CD4-positive, alpha-beta memory T cell (primary cell): ENCODE results near the gene BBS5. TPM values are rescaled to one million over a fixed set of nuclear protein-coding genes. Genes with fewer than 3 reads are reported as not detected.

Experiments used
- CTCF ChIA-PET: fragments of 350-600 bp; sonication (Branson Sonifier 250); formaldehyde crosslinking; loops from one replicate; lab custom pipeline; 2021; ENCODE audit warnings: inconsistent platforms; ENCODE audit not compliant: partially characterized antibody; lab: Charles Lee
- POLR2A ChIA-PET: fragments of 350-600 bp; sonication (Branson Sonifier 250); formaldehyde crosslinking; loops from one replicate; lab custom pipeline; 2021; ENCODE audit not compliant: partially characterized antibody; lab: Charles Lee
- DNase-seq, 5 donors: peaks; one replicate each; pipeline versions ENCODE4 v3.0.0 to v3.0.0-alpha.2; 2020 to 2022; ENCODE audit warnings: mixed read lengths in 1 of 5
- H3K27ac ChIP-seq: one replicate; pipeline ENCODE4 v1.7.0; 2013; ENCODE audit warnings: low read depth, low read length
- H3K27me3 ChIP-seq: 2 replicates; pipeline ENCODE4 v1.7.0; 2013; ENCODE audit warnings: mild to moderate bottlenecking, low read length, moderate library complexity; ENCODE audit not compliant: insufficient read depth
- H3K36me3 ChIP-seq: 2 replicates; pipeline ENCODE4 v1.7.0; 2013; ENCODE audit warnings: mild to moderate bottlenecking, low read length, moderate library complexity; ENCODE audit not compliant: insufficient read depth
- H3K4me1 ChIP-seq: 2 replicates; pipeline ENCODE4 v1.7.0; 2013; ENCODE audit warnings: mild to moderate bottlenecking, low read length, moderate library complexity; ENCODE audit not compliant: insufficient read depth
- H3K4me3 ChIP-seq, 2 donors: one replicate each; pipeline ENCODE4 v1.7.0; 2013; ENCODE audit warnings: low read length in 2 of 2, mild to moderate bottlenecking in 1 of 2
- H3K9me3 ChIP-seq, 2 donors: one replicate each; pipeline ENCODE4 v1.7.0; 2013; ENCODE audit warnings: low read length in 2 of 2, control low read depth in 1 of 2; ENCODE audit not compliant: control insufficient read depth in 1 of 2
- H3K27ac Mint-ChIP-seq, 7 donors: one replicate each; pipeline ENCODE4 v1.8.0; 2020 to 2021; ENCODE audit warnings: mixed read lengths in 7 of 7, mild to moderate bottlenecking in 6 of 7, inconsistent platforms in 3 of 7, moderate library complexity in 3 of 7
- H3K27me3 Mint-ChIP-seq, 2 donors: one replicate each; pipeline ENCODE4 v1.8.0; 2020 to 2021; ENCODE audit warnings: mixed read lengths in 2 of 2
- H3K36me3 Mint-ChIP-seq, 2 donors: one replicate each; pipeline ENCODE4 v1.8.0; 2020 to 2021; ENCODE audit warnings: mixed read lengths in 2 of 2, inconsistent platforms in 1 of 2, mild to moderate bottlenecking in 1 of 2
- H3K4me1 Mint-ChIP-seq, 4 donors: one replicate each; pipeline ENCODE4 v1.8.0; 2020 to 2021; ENCODE audit warnings: mixed read lengths in 4 of 4, mild to moderate bottlenecking in 1 of 4
- H3K4me3 Mint-ChIP-seq, 8 donors: one replicate each; pipeline ENCODE4 v1.8.0; 2020 to 2021; ENCODE audit warnings: mixed read lengths in 8 of 8, mild to moderate bottlenecking in 7 of 8, moderate library complexity in 6 of 8, inconsistent platforms in 3 of 8
- H3K9me3 Mint-ChIP-seq, 8 donors: one replicate each; pipeline ENCODE4 v1.8.0; 2020 to 2021; ENCODE audit warnings: mixed read lengths in 8 of 8, mild to moderate bottlenecking in 5 of 8, inconsistent platforms in 3 of 8, moderate library complexity in 1 of 8
- intact Hi-C: fragments of 100-400 bp; cut with micrococcal nuclease; formaldehyde crosslinking; loops from one replicate; pipeline ENCODE4 v1.15.1; 2023
- polyA plus RNA-seq, 2 donors: library from polyadenylated mRNA; unstranded; fragments of 300-500 nt; fragmentation: Illumina TruSeq; gene quantifications; one replicate each; pipeline ENCODE4 v1.2.3, GENCODE V29; 2021
- total RNA-seq, 2 experiments: library from RNA; stranded (reverse); gene quantifications; one replicate each; pipeline ENCODE4 v1.2.3, GENCODE V29; 2021

BBS5 gene
- total and polyA plus RNA-seq, 4 experiments from 2014 or later: 0.45 to 1.8 (median 1.4) TPM

DNA sequence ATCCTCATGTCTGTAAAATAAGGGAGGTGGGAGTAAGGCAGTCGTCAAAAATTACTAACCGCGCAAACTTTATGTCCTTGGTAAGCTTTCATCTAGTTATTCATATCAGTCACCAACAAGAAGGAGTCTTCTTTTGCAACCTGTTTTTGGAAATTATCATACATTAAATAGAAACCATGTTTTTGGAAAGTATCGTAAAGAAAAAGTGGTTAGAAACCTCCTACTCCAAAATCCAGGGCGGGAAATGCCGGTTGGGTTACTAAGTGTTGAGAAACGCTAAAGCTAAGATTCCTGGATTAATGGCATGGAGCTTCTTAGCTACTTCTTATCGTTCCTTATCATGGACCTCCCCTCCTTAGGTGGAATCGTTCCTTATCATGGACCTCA, 778 bp downstream of the BBS5 start:
- peak overlapping the region; percentile 92 to 95 (median 94) for H3K4me3 Mint-ChIP-seq
- intact Hi-C loops: no loop called here
- ChIA-PET POLR2A (interaction anchor here (1.2 to 1.7 kb wide), 2 partner anchors 16 to 93 kb away, joined by 3 to 6 read pairs; no protein-coding TSS in a partner anchor), CTCF (interaction anchor here (0.7 to 3.9 kb wide), 10 partner anchors 8 to 512 kb away, joined by 3 to 19 read pairs (median 4); partner anchors contain the start of gene METTL5)
- H3K4me1 Mint-ChIP-seq: peaks cover 6 to 21% (median 16%) of the 10 kb centered on the region in 4 donors
- Histone ChIP-seq H3K36me3 (no peaks in the 10 kb centered on the region), H3K27ac (peak overlapping the region; percentile 29), H3K27me3 (no peaks in the 10 kb centered on the region), H3K4me3 (peak overlapping the region; percentile 75 to 85), H3K4me1 (peaks cover 13% of the 10 kb centered on the region), H3K9me3 (no peaks in the 10 kb centered on the region)
- H3K27me3 Mint-ChIP-seq: no peaks in the 10 kb centered on the region
- no peaks in the 10 kb centered on the region for H3K9me3 Mint-ChIP-seq
- H3K27ac Mint-ChIP-seq: peak overlapping the region in 5 of 7 donors; percentile 42 to 89 (median 66)
- DNase-seq: no peak
- peaks cover 6 to 7% of the 10 kb centered on the region in 2 donors for H3K36me3 Mint-ChIP-seq

- Histone ChIP-seq H3K36me3 (no peaks in the 10 kb centered on the region), H3K27me3 (no peaks in the 10 kb centered on the region), H3K4me1 (no peaks in the 10 kb centered on the region), H3K9me3 (no peaks in the 10 kb centered on the region), H3K27ac (no peak overlapping the region), H3K4me3 (no peak overlapping the region)
- Mint-ChIP-seq H3K27ac (no peak overlapping the region), H3K4me3 (no peak overlapping the region), H3K27me3 (no peaks in the 10 kb centered on the region), H3K36me3 (peaks cover 9 to 18% of the 10 kb centered on the region in 2 donors), H3K9me3 (no peaks in the 10 kb centered on the region), H3K4me1 (peaks cover 0 to 3% (median 0%) of the 10 kb centered on the region in 4 donors)
- ChIA-PET POLR2A (no interaction called here), CTCF (no interaction called here)
- no peak for DNase-seq
- intact Hi-C loops: no loop called here
These were observed 6.4 kb downstream of the BBS5 start for GRCh38 chr2:169485650-169486138.

GRCh38 chr2:169486487-169486886, 7.2 kb downstream of the BBS5 start:
- H3K36me3 Mint-ChIP-seq: peaks cover 11 to 19% of the 10 kb centered on the region in 2 donors
- peaks cover 0 to 1% (median 0%) of the 10 kb centered on the region in 4 donors for H3K4me1 Mint-ChIP-seq
- CTCF ChIA-PET: no interaction called here
- intact Hi-C loops: no loop called here
- Histone ChIP-seq H3K27me3 (no peaks in the 10 kb centered on the region), H3K4me1 (no peaks in the 10 kb centered on the region), H3K4me3 (no peak overlapping the region), H3K36me3 (no peaks in the 10 kb centered on the region), H3K9me3 (no peaks in the 10 kb centered on the region), H3K27ac (no peak overlapping the region)
- DNase-seq: no peak
- H3K9me3 Mint-ChIP-seq: no peaks in the 10 kb centered on the region
- no peak overlapping the region for H3K27ac Mint-ChIP-seq
- H3K4me3 Mint-ChIP-seq: no peak overlapping the region
- POLR2A ChIA-PET: interaction anchor here (0.6 kb wide), 1 partner anchor 143 kb away, joined by 3 read pairs; no protein-coding TSS in a partner anchor
- H3K27me3 Mint-ChIP-seq: no peaks in the 10 kb centered on the region

DNA sequence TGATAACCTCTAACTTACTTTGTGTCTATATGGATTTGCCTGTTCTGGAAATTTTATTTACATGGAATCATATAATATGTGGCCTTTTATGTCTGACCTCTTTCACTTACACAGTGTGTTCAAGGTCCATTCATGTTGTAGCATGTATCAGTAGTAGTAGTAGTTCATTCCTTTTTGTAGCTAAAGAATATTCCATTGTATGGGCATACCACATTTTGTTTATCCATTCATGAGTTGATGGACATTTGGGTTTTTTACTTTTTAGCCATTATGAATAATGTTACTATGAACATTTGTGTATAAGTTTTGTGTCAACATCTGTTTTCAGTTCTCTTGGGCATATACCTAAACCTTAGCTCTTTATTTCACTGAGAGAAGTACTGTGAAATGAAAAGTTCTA, 11.5 kb downstream of the BBS5 start:
- Histone ChIP-seq H3K36me3 (no peaks in the 10 kb centered on the region), H3K4me1 (no peaks in the 10 kb centered on the region), H3K27ac (no peak overlapping the region), H3K27me3 (no peaks in the 10 kb centered on the region), H3K4me3 (no peak overlapping the region), H3K9me3 (no peaks in the 10 kb centered on the region)
- DNase-seq: no peak
- Mint-ChIP-seq H3K9me3 (no peaks in the 10 kb centered on the region), H3K4me3 (no peak overlapping the region), H3K4me1 (no peaks in the 10 kb centered on the region), H3K27ac (no peak overlapping the region), H3K27me3 (no peaks in the 10 kb centered on the region), H3K36me3 (peaks cover 4 to 11% of the 10 kb centered on the region in 2 donors)
- ChIA-PET POLR2A (no interaction called here), CTCF (no interaction called here)
- intact Hi-C loops: no loop called here

- Histone ChIP-seq H3K4me1 (no peaks in the 10 kb centered on the region), H3K4me3 (no peak overlapping the region), H3K9me3 (no peaks in the 10 kb centered on the region), H3K27me3 (no peaks in the 10 kb centered on the region), H3K27ac (no peak overlapping the region), H3K36me3 (no peaks in the 10 kb centered on the region)
- Mint-ChIP-seq H3K27me3 (no peaks in the 10 kb centered on the region), H3K27ac (no peak overlapping the region), H3K36me3 (peaks cover 4 to 10% of the 10 kb centered on the region in 2 donors), H3K4me1 (no peaks in the 10 kb centered on the region), H3K9me3 (no peaks in the 10 kb centered on the region), H3K4me3 (peak overlapping the region in 1 of 8 donors; percentile 6)
- ChIA-PET POLR2A (no interaction called here), CTCF (no interaction called here)
- DNase-seq: no peak
- intact Hi-C loops: no loop called here
These were observed 12.1 kb downstream of the BBS5 start for GRCh38 chr2:169491378-169491777.

DNA sequence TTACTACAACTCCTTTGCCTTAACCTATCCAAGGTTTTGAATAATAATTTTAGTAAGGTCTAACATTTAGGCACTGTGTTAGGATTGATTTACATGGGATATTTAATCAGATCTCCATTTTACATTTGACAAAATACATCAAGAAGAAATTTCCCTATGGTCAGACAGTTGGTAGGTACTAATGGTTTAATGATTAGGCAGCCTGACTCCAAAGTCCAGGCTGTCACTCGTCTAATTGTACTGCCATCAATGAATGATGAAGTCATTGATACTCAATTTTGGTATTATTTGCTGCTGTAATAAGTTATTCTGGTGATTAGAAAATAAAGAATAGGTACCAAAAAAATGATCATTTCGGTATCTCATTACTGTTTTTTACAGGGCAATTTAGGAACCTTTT, 14.1 kb downstream of the BBS5 start:
- no peaks in the 10 kb centered on the region for H3K36me3 ChIP-seq
- H3K4me3 ChIP-seq: no peak overlapping the region
- POLR2A ChIA-PET: no interaction called here
- H3K4me1 ChIP-seq: no peaks in the 10 kb centered on the region
- CTCF ChIA-PET: no interaction called here
- Mint-ChIP-seq H3K27me3 (no peaks in the 10 kb centered on the region), H3K36me3 (peaks cover 4 to 7% of the 10 kb centered on the region in 2 donors), H3K27ac (no peak overlapping the region), H3K9me3 (no peaks in the 10 kb centered on the region), H3K4me3 (no peak overlapping the region), H3K4me1 (no peaks in the 10 kb centered on the region)
- no peaks in the 10 kb centered on the region for H3K9me3 ChIP-seq
- no peak for DNase-seq
- no peaks in the 10 kb centered on the region for H3K27me3 ChIP-seq
- intact Hi-C loops: no loop called here
- H3K27ac ChIP-seq: no peak overlapping the region

GRCh38 chr2:169495310-169495928, 16.1 kb downstream of the BBS5 start:
- no peak overlapping the region for H3K4me3 Mint-ChIP-seq

More at GRCh38 chr2:169495310-169495928, 16.1 kb downstream of the BBS5 start:
- no peak overlapping the region for H3K4me3 ChIP-seq
- Mint-ChIP-seq H3K27ac (no peak overlapping the region), H3K9me3 (no peaks in the 10 kb centered on the region), H3K36me3 (peaks cover 4 to 5% of the 10 kb centered on the region in 2 donors), H3K27me3 (no peaks in the 10 kb centered on the region), H3K4me1 (no peaks in the 10 kb centered on the region)
- CTCF ChIA-PET: no interaction called here
- H3K4me1 ChIP-seq: no peaks in the 10 kb centered on the region
- no peaks in the 10 kb centered on the region for H3K9me3 ChIP-seq
- intact Hi-C loops: no loop called here
- no peak overlapping the region for H3K27ac ChIP-seq
- H3K27me3 ChIP-seq: no peaks in the 10 kb centered on the region
- POLR2A ChIA-PET: no interaction called here
- no peaks in the 10 kb centered on the region for H3K36me3 ChIP-seq
- no peak for DNase-seq
